ENCODE results near the gene MECP2. TPM values are rescaled to one million over a fixed set of nuclear protein-coding genes. Genes with fewer than 3 reads are reported as not detected.

The MECP2 gene
- total RNA-seq, 4 donors from 2014 or later: 47.7 to 93.3 (median 61.1) TPM

- DNase-seq: no peak
- H3K27ac ChIP-seq: no peak overlapping the region
- intact Hi-C loops (cut with DNase I): no loop called here
- H3K4me3 ChIP-seq (replicated peaks in 1 of 3): no peak overlapping the region
- no peaks in the 10 kb centered on the region for H3K4me1 ChIP-seq
- TF ChIP-seq CTCF (IDR thresholded peaks at IDR 0.05): no peak
- no peak for TF ChIP-seq POLR2A (IDR thresholded peaks at IDR 0.05)
- no peaks in the 10 kb centered on the region for H3K9me3 ChIP-seq
- no peaks in the 10 kb centered on the region for H3K36me3 ChIP-seq
- WGBS, 2 donors: 93 to 95% methylated on average over 8 to 10 of the region's 10 CpGs
- no peaks in the 10 kb centered on the region for H3K27me3 ChIP-seq
These were observed 17.6 kb upstream of the MECP2 start for GRCh38 chrX:154115071-154115470.

GRCh38 chrX:154114652-154115051 lies 17.1 kb upstream of the MECP2 start:
- intact Hi-C loops (cut with DNase I): no loop called here
- 89% methylated on average over 3 to 5 of the region's 5 CpGs for WGBS, 2 donors
- TF ChIP-seq CTCF (IDR thresholded peaks at IDR 0.05): no peak
- TF ChIP-seq POLR2A (IDR thresholded peaks at IDR 0.05): no peak
- Histone ChIP-seq H3K27ac (no peak overlapping the region), H3K27me3 (no peaks in the 10 kb centered on the region), H3K9me3 (no peaks in the 10 kb centered on the region), H3K4me3 (replicated peaks in 1 of 3) (no peak overlapping the region), H3K36me3 (no peaks in the 10 kb centered on the region), H3K4me1 (no peaks in the 10 kb centered on the region)
- DNase-seq: no peak

GRCh38 chrX:154113729-154114128 lies 16.2 kb upstream of the MECP2 start:
- Histone ChIP-seq H3K36me3 (no peaks in the 10 kb centered on the region), H3K9me3 (no peaks in the 10 kb centered on the region), H3K4me3 (replicated peaks in 1 of 3) (no peak overlapping the region), H3K27me3 (no peaks in the 10 kb centered on the region), H3K27ac (no peak overlapping the region), H3K4me1 (no peaks in the 10 kb centered on the region)
- intact Hi-C loops (cut with DNase I): no loop called here
- 67 to 72% methylated on average over 6 of the region's 6 CpGs for WGBS, 2 donors
- DNase-seq: no peak
- TF ChIP-seq CTCF (IDR thresholded peaks at IDR 0.05) (no peak), POLR2A (IDR thresholded peaks at IDR 0.05) (no peak)

GRCh38 chrX:154098551-154098950 lies 1.0 kb upstream of the MECP2 start:
- Histone ChIP-seq H3K27me3 (no peaks in the 10 kb centered on the region), H3K4me1 (peaks cover 6 to 14% of the 10 kb centered on the region in 2 donors), H3K4me3 (replicated peaks in 1 of 3) (no peak overlapping the region), H3K36me3 (no peaks in the 10 kb centered on the region), H3K27ac (no peak overlapping the region), H3K9me3 (no peaks in the 10 kb centered on the region)
- WGBS, 2 donors: 71 to 83% methylated on average over 2 of the region's 2 CpGs
- TF ChIP-seq CTCF (IDR thresholded peaks at IDR 0.05) (no peak), POLR2A (IDR thresholded peaks at IDR 0.05) (no peak)
- no peak for DNase-seq
- intact Hi-C loops (cut with DNase I): no loop called here

GRCh38 chrX:154097003-154097588 lies 421 bp downstream of the MECP2 start:
- DNase-seq: peak; percentile 69 to 70
- no CpG with 5 or more reads among the region's 80 CpGs for WGBS, 2 donors
- no peak for TF ChIP-seq POLR2A (IDR thresholded peaks at IDR 0.05)
- no peak for TF ChIP-seq CTCF (IDR thresholded peaks at IDR 0.05)
- H3K36me3 ChIP-seq: no peaks in the 10 kb centered on the region
- intact Hi-C loops (cut with DNase I): no loop called here
- peak overlapping the region; percentile 15 to 55 (median 34) for H3K4me3 ChIP-seq (replicated peaks in 1 of 3)
- no peaks in the 10 kb centered on the region for H3K27me3 ChIP-seq
- H3K9me3 ChIP-seq: no peaks in the 10 kb centered on the region
- peaks cover 11 to 14% of the 10 kb centered on the region in 2 donors for H3K4me1 ChIP-seq
- H3K27ac ChIP-seq: peak overlapping the region; percentile 90 to 98 (median 92)

Measured in thyroid gland (tissue), 4 donors.